Nephron (organoid): ENCODE measurements around the gene ELMO3.
A peak's percentile ranks its signal among the peaks of the same experiment; 100 is the strongest.

Experiments
- H3K27ac Mint-ChIP-seq, 3 experiments: 2 replicates each; pipeline ENCODE4 v1.8.0; 2020; ENCODE audit warnings: mixed read lengths in 3 of 3, mild to moderate bottlenecking in 2 of 3, moderate library complexity in 1 of 3
- H3K27me3 Mint-ChIP-seq: 2 replicates; pipeline ENCODE4 v1.8.0; 2021; ENCODE audit warnings: low read depth, mild to moderate bottlenecking, moderate library complexity, mixed read lengths
- H3K36me3 Mint-ChIP-seq: 2 replicates; pipeline ENCODE4 v1.8.0; 2020; ENCODE audit warnings: low read depth, mixed read lengths
- H3K4me1 Mint-ChIP-seq: 2 replicates; pipeline ENCODE4 v1.8.0; 2020; ENCODE audit warnings: mixed read lengths
- H3K4me3 Mint-ChIP-seq, 3 experiments: 2 replicates each; pipeline ENCODE4 v1.8.0; 2020; ENCODE audit warnings: mild to moderate bottlenecking in 3 of 3, mixed read lengths in 3 of 3, moderate library complexity in 2 of 3
- H3K9me3 Mint-ChIP-seq: 2 replicates; pipeline ENCODE4 v1.8.0; 2020; ENCODE audit warnings: mixed read lengths
- TF ChIP-seq, protein P1 (sequence below), 3 experiments: fragments of 200-600 bp; sonication (generic); IDR thresholded peaks; one replicate each; pipeline ENCODE4 v1.5.0; 2021; ENCODE audit warnings: antibody characterized with exemption in 3 of 3; ENCODE audit not compliant: unreplicated experiment in 3 of 3

ELMO3 gene

DNA sequence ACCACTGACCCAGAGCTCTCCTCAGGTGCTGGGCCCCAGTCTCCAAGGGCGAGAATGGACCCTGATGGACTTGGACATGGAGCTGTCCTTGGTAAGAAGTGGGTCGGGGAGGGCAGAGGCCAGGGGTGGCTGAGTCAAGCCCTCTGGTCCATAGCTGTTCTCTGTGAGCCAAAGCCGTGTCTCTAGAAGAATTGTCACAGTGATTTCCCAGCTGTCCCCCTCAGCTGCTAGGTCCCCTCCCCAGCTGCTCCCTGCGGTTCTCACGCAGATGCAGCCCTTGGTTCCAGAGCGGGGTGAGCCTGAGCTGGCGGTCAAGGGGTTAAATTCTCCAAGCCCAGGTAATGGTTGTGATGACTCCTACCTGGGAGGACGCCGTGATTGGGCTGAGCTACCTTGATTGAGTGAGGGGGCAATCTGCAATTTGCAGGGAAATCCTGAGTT lies 29.9 kb upstream of the ELMO3 start:
- H3K4me3 Mint-ChIP-seq = peak overlapping the region; percentile 61 to 85 (median 82)
- peaks cover 41% of the 10 kb centered on the region for H3K4me1 Mint-ChIP-seq
- H3K36me3 Mint-ChIP-seq = no peaks in the 10 kb centered on the region
- H3K27me3 Mint-ChIP-seq = peaks cover 92% of the 10 kb centered on the region
- no peaks in the 10 kb centered on the region for H3K9me3 Mint-ChIP-seq
- TF ChIP-seq, protein P1, sequence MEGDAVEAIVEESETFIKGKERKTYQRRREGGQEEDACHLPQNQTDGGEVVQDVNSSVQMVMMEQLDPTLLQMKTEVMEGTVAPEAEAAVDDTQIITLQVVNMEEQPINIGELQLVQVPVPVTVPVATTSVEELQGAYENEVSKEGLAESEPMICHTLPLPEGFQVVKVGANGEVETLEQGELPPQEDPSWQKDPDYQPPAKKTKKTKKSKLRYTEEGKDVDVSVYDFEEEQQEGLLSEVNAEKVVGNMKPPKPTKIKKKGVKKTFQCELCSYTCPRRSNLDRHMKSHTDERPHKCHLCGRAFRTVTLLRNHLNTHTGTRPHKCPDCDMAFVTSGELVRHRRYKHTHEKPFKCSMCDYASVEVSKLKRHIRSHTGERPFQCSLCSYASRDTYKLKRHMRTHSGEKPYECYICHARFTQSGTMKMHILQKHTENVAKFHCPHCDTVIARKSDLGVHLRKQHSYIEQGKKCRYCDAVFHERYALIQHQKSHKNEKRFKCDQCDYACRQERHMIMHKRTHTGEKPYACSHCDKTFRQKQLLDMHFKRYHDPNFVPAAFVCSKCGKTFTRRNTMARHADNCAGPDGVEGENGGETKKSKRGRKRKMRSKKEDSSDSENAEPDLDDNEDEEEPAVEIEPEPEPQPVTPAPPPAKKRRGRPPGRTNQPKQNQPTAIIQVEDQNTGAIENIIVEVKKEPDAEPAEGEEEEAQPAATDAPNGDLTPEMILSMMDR (IDR thresholded peaks at IDR 0.05; ENCODE audit: unreplicated experiment in 3 of 3) = no peak
- H3K27ac Mint-ChIP-seq = no peak overlapping the region

DNA sequence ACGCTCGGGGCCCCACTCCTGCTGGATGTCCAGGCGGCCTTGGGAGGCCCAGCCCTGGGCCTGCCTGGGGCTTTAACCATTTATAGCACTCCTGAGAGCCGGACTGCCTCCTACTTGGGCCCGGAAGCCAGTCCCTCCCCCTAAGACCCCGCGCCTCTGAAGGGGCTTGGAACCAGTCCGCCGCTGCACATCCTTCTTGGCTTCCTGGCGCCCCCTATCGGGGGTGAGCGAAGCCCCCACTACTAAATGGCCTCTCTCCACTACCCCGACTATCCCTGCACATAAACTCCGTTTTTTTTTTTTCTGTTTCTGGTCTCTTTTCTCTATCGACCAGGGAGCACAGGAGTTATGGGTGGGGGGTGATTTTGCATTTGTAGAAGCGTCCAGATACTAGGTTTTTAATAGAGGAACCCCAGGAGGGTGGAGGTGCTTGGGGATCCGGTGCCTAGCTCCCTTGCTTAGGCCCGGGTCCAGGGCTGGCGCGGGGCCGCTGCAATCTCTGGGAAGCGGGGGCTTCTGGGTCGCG lies 29.2 kb upstream of the ELMO3 start:
- H3K27ac Mint-ChIP-seq = peak overlapping the region; percentile 56 to 69 (median 61)
- H3K4me3 Mint-ChIP-seq = peak overlapping the region; percentile 79 to 85 (median 82)
- no peaks in the 10 kb centered on the region for H3K36me3 Mint-ChIP-seq
- H3K27me3 Mint-ChIP-seq = peaks cover 90% of the 10 kb centered on the region
- H3K9me3 Mint-ChIP-seq = no peaks in the 10 kb centered on the region
- TF ChIP-seq, protein P1 (IDR thresholded peaks at IDR 0.05; ENCODE audit: unreplicated experiment in 3 of 3) = peak; percentile 56 to 72 (median 61)
- H3K4me1 Mint-ChIP-seq = peaks cover 42% of the 10 kb centered on the region

DNA sequence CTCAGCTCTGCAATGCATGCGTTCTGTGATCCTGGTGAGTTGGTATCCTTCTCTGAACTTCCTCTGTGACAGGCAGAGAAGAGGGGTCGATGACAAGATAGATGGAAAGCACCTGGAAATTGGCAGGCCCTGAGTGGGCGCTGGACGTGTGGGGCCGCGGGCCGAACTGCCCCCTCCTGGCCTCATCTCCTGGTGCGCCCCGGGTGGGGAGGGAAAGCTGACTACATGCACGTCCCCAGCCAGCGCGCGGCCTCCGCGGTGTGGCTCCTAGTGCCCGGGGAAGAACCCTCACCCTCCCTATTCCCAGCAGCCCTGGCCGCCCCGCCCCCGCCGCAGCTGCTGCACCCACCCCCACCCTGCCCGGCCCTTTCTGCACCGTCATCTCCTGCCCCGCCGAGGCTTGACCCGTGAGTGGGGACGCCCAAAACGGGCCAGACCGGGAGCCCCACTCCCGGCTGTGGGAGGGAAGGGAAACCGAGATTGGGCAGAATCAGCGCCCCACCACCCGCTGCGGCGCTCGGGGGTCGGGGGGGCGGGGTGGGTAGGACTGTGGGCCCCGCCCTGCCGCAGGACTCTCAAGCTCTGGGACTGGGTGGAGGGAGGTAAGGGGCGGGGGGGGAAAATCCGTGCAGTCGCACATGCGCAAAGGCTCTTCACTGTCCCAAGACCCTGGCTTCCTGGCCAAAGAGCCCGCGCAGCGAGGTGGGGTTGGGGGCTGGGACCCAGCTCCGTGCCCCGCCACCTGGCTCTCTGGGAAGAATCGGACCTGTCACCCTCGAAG lies 28.6 kb upstream of the ELMO3 start, which contains the start of gene NOL3:
Gene NOL3, plus strand, starts transcription at position 371 of the 781 bp plus-strand sequence.
- no peaks in the 10 kb centered on the region for H3K9me3 Mint-ChIP-seq
- TF ChIP-seq, protein P1 (IDR thresholded peaks at IDR 0.05; ENCODE audit: unreplicated experiment in 3 of 3) = no peak
- peak within 1 kb of the TSS; percentile 56 to 69 (median 61) for H3K27ac Mint-ChIP-seq

DNA sequence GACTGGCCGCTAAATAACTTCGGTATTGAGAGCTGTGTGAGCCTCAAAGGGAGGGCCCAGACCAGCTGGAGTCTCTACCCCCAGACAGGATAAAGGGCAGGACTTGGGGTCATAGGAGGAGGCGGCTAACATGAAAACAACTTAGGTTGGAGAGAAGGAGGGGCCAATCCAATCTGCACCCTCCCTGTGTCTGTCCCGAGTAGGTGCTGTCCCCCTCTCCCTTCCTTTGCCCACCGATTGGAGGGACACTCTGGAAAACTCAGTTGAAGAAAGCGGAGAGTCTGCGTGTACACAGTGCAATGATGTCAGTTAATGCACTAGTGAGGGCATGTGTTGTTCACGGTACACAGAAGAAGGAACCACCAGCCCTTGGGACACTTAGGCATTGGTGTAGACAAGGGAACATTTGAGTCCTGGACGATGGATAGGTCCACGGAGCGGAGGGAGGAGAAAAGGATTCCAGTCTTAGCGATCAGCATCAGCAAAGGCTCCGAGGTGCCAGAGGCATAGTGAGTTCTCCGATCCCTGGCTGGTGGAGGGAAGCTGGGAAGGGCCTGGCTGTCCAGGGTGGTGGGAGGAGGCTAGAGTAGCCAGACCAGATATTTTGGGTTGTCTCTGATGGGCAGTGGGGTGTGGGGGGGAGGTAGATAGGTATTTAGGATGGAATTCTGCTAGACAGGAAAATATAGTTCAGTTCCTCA lies 27.8 kb upstream of the ELMO3 start:
- Mint-ChIP-seq H3K4me1 (peaks cover 50% of the 10 kb centered on the region), H3K27me3 (peaks cover 87% of the 10 kb centered on the region), H3K4me3 (peak overlapping the region; percentile 79 to 85 (median 82)), H3K36me3 (peaks cover 5% of the 10 kb centered on the region), H3K27ac (peak overlapping the region; percentile 13 to 36 (median 21)), H3K9me3 (no peaks in the 10 kb centered on the region)
- TF ChIP-seq, protein P1 (IDR thresholded peaks at IDR 0.05; ENCODE audit: unreplicated experiment in 3 of 3) = no peak

More for the DNA sequence above, 28.6 kb upstream of the ELMO3 start, which contains the start of gene NOL3:
- Mint-ChIP-seq H3K36me3 (no peaks in the 10 kb centered on the region), H3K4me1 (peaks cover 43% of the 10 kb centered on the region), H3K4me3 (peak within 1 kb of the TSS; percentile 79 to 85 (median 82)), H3K27me3 (peaks cover 88% of the 10 kb centered on the region)

DNA sequence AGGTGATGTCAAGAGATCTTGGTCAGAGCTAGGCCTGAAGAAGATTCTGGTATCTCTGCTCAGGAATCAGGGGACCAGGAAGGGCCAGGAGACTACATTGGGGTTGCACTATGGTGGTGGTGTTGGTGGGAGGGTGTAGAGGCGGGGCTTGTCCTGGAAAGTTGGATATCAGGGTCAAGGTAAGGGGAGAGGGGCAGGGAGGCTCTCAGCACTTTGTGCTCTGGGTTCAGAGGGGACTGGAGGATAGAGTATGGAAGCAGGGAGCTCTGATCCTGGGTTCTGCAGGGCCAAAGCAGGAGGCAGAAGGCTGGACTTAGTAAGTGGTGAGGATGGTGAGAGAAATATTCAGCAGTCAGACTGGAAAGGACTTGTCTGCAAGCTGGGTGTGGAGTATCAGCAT lies 25.6 kb upstream of the ELMO3 start:
- no peaks in the 10 kb centered on the region for H3K9me3 Mint-ChIP-seq
- H3K27me3 Mint-ChIP-seq = peaks cover 79% of the 10 kb centered on the region
- H3K27ac Mint-ChIP-seq = peak overlapping the region in 1 of 3 experiments; percentile 18
- H3K4me3 Mint-ChIP-seq = peak overlapping the region; percentile 82 to 85 (median 82)
- TF ChIP-seq, protein P1 (IDR thresholded peaks at IDR 0.05; ENCODE audit: unreplicated experiment in 3 of 3) = no peak
- H3K4me1 Mint-ChIP-seq = peaks cover 45% of the 10 kb centered on the region
- H3K36me3 Mint-ChIP-seq = peaks cover 17% of the 10 kb centered on the region
